Activated effector memory CD4-positive, alpha-beta T cell treated with anti-CD3 and anti-CD28 coated beads, Interleukin-2, amount 50 U/mL, for 16 hours (primary cell): ENCODE data around the gene TBC1D24.
A peak's percentile ranks its signal among the peaks of the same experiment; 100 is the strongest.
"Not testable (repeated sequence)": the region's sequence is repeated elsewhere in the genome, so short reads cannot be mapped to it uniquely, and the experiment has no call there.

Experiments
- DNase-seq: peaks from one replicate; pipeline ENCODE4 v3.0.0-alpha.2; 2020

The TBC1D24 gene

DNA sequence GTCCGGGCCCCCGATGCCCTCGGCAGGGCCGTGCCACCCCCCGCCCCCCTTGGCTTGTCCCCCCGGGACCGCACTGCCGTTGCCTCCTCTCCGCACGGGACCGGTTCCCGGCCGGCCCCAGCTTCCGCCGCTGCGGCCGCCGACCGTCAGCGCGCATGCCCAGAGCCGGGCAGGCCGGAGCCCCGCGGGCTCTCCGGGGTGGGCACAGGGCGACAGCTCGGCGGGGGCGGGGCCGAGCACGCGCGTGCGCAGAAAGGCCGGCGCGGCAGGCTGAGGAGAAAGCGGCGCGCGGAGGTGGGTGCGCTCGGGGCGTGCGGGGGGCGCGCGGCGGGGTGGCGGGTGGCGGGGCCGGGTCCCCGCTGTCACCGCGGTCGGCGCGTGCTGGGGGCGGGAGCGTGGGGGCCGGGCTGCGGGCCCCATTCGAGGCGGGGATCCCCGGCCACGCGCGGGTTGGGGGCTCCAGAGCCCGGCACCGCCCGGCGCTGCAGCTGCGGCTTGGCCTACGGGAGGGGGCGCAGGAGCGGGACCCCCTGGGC lies at the start of gene TBC1D24:
Gene TBC1D24 (plus strand): TSS at position 251 of the 536 bp plus-strand sequence. CDS start 21,022 bp downstream, outside the sequence.
- peak; percentile 93 for DNase-seq

DNA sequence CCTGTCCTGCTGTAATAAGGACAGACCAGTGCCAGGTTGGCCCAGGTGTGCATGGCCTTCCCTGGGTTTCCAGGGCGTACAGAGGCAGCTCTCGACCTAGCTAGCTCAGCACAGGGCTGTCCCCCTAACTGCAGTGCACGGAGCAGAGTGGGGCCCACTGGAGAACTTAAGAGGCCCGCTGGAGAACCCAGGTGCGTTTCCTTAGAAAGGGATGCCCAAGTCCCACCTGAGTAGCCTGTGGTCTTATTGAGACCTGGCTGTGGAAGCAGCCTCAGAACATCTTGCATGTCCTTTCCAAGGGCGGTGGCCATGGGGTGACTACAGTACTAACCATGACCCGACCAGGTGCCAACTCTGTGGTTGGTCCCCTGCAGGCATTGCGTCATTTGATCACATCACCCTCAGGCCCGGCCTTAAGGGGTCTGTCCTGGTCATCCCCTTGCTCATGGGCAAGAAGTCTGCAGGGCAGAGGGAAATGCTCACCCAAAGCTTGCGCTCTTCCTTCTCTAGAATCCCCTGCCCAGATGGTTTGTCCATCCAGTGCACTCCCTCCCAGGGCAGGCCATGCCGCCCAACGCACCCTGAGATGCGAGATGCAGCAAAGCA lies 49.0 kb upstream of the TBC1D24 start:
- no peak for DNase-seq

DNA sequence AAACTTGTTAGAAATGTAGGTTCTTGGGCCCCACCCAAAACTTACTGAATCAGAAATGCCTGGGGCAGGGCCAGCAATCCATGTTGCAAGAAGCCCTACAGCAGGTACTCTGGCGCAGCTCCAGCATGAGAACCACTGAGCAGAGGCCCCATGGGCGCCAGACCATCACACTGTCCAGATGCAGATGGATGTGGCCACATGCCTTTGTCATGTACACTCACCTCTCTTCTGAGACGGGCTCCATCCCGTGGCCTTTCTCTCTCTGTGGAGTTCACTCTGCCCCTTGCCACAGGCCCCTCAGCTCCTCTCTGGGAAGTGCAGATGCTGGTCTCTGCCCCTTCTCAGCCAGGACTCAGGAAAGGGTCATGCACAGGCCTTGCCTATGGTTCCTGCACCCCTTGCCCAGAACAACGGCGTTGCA lies 48.0 kb upstream of the TBC1D24 start:
- no peak for DNase-seq

DNA sequence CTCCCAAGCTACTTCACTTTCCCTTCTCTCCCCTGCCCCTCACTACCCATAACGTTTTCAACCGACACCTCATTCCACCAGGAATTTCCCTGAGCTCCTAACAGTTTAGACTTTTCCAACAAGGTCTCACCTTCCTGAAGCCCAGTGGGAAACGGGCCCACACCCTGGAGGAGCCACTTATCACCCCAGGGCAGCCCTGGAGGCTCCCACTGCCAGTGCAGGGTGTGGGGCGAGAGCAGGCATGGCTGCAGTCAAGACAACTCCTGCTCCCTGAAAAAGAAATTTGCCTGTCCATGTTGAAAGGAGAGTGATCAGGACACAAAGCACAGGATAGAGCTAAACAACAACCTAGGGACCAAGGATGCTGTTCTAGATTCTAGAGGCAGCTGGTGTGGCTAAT lies 47.4 kb upstream of the TBC1D24 start:
- no peak for DNase-seq

DNA sequence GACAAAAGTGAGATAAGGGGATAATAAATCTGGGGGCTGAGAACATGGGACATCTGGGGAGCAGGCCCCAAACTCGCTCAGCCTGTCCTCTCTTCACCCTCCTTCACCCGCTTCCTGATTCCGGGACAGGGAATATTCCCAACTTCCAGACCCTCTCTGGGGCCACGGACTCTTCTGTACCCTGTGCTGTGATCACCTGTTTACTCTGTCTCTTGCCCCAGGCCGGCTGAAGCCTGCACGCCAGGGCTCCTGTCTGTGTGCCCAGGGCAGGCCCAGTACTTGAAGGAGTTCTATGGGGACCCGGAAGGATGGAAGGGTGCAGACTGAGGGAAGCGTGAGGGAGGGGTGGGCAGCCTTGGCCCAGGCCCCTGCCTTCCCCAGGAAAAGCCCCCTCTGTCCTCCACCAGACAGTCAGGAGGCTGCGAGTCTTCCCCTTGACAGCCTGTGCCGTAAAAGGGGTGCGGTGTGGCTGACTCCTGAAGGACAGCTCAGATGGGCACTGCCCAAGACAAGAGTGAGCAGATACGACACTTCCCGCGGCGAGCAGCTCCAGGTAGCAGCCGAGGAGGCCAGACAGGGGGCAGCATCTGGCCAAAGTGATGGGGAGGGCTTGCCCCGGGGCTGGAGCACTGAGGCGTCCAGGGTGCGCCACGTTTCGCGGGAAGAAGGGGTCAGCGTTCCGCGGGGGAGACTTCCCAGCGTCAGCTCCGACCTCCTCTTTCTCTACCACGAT lies 46.7 kb upstream of the TBC1D24 start:
- peak; percentile 69 for DNase-seq

DNA sequence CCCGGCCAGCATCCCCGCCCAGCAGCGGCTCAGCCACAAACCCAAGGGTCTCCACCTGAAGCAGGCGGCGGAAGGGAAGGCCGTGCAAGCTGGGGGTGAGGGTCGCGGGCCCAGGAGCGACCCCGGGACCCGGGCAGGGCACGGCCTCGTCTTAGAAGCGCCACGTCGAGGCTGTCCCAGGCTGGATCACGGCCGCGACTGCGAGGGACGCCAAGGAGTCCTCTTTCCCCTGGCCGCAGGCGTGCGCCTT lies 46.2 kb upstream of the TBC1D24 start:
- no peak for DNase-seq

DNA sequence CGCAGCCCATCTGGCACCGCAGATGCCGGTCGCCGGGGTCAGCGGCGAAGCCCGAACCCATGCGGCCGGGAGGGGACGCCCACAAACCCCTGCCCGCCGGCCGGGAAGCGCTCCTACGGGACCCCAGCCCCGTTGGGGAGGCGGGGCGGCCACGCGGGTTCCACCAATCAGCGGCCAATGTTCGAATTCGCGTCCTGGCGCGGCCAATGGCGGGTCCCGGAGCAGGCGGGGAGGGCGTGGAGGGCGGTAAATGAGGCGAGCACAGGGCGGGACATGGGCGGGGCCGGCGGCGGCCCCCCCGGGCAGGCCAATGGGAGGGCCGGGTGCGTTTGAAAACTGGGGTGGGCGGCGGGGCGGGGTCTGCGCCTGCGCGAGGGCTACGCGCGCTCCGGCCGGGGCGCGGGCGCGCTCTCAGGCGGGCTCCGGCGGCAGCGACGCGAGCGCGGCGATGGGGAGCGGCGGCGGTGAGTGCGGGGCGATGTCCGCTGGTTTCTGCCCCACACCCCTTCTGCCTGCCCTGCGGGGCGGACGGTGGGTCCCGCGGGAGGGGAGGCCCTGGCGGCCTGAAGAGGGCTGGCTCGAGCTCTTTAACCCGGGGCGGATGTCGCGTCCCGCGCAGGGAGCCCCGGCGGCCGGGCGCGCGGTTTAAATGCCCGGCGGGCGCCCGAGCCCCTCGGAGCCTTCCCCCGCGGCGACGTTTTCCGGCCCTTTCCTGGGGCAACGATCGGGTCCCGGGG lies 45.7 kb upstream of the TBC1D24 start, which contains the start of gene CCNF:
Gene CCNF (plus strand): TSS at position 414 of the 737 bp plus-strand sequence. CDS start 35 bp downstream, at position 449.
- DNase-seq = peak; percentile 99

DNA sequence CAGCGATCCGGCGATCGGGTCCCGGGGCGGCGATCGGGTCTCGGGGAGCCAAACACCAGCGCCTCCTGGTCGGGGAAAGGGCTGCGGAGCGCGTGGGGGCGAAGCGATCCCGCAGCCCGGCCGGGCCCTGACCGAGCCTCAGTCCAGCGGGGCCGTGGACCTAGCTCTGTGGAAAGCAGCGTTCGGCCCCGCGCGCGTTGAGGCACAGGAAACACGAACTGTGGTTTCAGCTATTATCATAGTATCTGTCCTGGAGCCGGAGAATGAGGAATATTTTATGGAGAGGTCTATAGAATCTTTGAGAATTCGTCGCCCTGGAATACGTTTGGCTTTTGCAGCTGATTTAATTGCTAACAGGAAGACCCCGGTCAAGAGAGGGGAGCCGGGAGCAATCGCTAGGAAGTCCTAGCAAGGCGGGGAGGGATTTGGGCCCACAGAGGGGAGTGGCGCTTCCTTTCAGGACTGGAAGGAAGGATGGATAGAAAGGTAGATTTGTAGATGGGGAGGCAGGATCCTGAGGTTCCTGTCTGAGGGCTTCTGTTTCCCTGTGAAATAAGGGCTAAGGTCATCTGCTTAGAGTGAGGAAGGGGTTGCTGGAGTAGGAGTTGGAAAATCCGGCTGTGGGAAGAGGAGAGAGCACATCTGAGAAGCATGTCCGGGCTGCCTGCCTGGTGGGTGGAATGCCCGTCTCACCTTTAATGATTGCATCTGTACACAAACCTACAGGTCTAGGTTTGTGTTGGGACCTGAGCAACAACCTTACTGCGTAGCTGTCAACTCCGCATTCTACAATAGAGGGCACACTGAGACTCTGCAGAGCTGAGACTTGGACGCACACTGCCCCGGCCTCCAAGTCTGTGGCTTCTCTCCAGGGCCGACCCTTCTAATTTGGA lies 44.9 kb upstream of the TBC1D24 start:
- DNase-seq = no peak

DNA sequence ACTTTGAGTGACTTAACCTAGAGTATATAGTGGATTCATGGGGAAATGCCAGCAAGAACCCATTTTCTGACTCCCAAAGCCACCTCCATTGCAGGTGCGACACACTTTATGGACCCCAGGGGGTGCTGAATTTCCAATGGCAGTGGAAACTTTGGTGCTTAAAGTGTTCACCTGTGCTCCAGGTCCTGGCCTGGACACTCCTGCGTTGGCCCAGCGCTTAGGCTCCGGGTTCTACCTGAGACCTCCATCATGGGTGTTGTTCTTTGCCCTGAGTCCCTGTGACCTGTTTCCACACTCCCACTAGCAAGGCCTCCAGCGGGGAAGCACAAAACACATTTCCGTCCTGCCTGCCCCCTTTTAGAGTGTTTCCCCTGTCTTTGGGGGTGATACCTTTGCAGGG lies 42.6 kb upstream of the TBC1D24 start:
- no peak for DNase-seq

DNA sequence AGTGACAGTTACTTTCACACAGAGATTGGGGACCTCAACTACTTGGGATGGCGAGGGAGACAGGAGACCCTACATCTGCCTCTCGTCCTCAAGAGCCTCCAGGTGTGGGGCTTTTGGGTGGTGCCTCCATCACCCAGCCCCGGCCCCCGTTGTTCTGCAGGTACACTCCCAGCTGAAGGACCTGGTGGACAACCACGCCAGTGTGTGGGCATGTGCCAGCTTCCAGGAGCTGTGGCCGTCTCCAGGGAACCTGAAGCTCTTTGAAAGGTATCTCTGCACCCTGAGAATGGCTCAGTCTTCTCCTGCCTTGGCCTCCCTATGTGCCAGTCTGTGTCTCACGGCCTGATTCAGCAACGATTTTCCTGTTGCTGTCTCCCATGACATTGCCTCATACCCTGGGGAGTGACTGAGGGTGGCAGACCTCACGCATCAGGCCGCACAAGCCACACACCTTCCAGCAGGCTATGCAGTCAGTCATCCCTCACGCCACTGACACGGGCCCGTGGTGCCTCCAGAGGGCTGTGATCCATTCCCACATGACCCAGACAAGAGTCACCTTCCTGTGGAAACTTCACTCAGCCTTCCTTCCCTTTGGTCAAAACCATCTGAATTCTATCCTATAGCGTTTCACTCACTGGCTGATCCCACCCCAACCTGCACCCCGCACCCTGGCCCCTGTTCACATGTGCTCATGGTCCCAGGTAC lies 42.0 kb upstream of the TBC1D24 start:
- no peak for DNase-seq

DNA sequence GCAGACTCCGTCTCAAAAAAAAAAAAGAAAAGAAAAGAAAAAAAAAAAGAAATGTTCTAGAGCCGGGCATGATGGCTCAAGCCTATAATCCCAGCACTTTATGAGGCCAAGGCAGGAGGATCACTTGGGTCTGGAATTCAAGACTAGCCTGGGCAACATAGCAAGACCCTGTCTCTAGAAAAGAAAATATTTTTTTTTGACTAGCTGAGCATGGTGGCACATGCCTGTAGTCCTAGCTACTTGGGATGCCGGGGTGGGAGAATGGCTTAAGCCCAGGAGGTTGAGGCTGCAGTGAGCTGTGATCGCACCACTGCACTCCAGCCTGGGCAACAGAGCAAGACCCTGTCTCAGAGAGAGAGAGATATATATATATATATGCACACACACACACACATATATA lies 39.7 kb upstream of the TBC1D24 start:
- not testable (repeated sequence) for DNase-seq

DNA sequence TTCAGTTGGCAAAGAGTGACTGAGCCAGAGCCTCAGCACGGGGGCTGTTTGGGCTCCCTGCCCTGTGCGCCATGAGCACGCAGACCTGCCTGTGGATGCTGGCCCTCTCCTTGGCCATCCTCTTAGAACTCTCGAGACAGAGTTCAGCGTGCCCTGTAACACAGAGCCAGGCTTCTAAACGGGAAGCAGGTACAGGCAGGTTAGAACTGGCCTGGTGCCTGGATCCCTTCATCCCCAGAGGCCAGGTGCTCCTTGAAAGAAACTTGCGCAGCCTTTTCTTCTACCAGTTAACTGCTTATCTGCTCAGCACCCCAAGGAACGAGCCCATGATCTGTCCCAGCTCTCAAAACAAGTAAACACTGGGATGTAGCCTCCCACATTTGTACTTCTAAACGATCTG lies 38.8 kb upstream of the TBC1D24 start:
- DNase-seq = no peak

DNA sequence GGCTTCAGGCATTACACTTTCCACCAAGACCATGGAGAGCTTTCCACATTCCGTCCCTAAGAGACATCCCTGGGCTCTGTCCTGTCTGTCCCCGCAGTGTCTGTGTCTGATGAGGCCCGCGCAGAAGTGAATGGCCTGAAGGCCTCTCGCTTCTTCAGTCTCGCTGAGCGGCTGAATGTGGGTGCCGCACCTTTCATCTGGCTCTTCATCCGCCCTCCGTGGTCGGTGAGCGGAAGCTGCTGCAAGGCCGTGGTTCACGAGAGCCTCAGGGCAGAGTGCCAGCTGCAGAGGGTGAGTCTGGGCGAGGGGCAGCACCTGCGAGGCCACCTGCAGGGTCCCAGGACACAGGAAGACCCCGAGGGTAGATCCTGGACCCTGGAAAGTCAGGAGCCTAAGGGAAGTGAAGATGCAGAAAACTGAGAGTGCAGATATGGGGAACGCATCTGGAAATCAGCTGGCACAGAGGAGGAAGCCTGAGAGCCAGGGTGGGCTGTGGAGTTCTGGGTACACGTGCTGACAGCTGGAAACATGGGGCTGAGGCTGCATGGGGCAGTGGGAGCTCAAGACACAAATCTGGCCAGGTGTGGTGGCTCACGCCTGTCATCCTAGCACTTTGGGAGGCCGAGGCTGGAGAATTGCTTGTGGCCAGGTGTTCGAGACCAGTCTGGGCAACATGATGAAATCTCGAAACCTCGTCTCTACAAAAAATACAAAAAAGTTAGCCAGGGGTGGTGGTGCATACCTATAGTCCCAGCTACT lies 37.7 kb upstream of the TBC1D24 start:
- DNase-seq = no peak

DNA sequence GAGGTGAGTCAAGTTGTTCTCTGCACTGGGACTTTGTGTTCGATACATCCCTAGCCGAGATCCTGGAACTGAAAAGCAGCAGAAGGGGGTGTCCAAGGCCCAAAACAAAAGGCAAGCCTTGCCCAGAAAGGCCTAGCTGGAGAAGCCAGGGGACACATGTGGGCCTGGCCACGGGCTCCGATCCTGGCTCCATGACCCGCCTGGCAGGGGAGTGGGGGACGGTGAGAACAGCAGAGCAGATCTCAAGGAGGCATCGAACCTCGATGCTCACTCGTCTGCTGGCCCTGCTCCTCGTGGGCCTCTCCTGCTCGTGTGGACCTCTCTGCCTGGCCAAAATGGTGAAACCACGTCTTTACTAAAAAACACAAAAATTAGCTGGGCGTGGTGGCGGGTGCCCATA lies 36.8 kb upstream of the TBC1D24 start:
- DNase-seq = no peak

DNA sequence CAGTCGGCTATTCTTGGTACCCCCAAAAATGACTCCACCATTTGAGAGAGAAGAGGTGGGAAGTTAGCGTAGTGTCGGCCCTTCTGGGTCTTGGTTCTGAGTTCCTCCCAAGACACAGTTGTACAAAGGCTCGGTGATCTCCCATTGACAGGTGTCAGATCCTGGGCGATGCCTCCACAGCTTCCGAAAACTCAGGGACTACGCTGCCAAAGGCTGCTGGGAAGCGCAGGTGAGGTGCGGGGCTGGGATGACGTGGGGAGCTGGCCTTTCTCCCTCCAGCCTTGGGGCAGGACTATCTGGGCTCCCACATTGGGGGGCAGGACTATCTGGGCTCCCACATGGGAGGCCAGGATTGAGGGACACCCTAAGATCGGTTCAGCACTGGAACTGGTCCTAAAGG lies 35.3 kb upstream of the TBC1D24 start:
- DNase-seq = no peak

DNA sequence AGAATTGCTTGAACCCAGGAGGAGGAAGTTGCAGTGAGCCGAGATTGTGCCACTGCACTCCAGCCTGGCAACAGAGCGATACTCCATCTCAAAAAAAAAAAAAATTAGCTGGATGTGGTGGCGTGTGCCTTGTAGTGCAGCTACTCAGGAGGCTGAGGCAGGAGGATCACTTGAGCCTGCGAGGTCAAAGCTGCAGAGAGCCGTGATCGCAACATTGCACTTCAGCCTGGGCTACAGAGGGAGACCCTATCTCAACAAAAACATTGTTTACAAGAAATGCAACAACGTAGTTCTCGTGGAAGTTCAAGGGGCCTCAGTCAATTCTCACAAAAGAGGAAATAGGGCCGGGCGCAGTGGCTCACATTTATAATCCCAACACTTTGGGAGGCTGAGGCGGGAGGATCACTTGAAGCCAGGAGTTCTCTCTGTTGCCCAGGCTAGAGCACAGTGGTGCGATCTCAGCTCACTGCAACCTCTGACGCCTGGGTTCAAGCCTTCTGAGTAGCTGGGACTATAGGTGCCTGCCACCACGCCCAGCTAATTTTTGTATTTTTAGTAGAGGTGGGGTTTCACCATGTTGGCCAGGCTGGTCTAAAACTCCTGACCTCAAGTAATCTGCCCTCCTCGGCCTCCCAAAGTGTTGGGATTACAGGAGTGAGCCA lies 33.7 kb upstream of the TBC1D24 start:
- DNase-seq = not testable (repeated sequence)

DNA sequence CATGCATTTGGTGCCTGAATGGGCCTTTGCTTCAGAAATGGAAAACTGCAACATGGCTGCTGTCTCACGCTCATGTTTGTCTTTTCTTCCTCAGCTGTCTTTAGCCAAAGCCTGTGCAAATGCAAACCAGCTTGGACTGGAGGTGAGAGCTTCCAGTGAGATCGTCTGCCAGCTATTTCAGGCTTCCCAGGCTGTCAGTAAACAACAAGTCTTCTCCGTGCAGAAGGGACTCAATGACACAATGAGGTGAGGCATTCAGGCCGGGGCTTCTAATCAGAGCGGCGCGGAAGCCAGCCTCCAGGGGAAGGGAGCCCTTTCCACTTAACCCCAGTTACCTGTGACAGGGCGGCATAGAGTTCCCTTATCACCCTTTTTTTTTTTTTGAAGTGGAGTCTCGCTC lies 31.4 kb upstream of the TBC1D24 start:
- no peak for DNase-seq

DNA sequence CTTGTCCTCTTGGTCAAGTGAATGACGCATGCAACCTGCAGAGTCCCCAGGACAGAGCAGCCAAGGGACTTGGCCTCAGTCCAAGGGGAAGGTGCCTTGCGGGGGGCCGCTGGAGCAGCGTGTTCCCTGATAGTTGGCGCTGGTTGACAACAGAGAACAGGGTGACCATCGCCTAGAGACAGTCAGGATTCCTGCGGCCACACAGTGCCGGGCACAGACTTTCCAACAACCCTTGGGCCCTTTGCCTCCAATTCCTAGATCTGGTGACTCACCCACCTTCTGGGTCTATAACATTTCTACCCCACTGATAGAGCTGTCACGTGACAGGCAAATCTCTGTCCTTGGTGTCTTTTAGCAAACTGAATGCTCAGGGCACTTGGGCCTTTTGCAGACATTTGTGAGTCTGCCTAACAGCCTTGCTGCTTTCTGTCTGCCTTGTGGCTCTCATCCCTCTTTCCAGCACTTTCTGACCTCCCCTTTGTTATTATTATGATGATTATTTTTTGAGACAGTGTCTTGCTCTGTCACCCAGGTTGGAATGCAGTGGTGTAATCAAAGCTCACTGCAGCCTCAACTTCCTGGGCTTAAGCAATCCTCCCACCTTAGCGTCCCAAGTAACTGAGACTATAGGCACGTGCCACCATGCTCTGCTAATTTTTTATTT lies 26.9 kb upstream of the TBC1D24 start:
- DNase-seq = no peak

DNA sequence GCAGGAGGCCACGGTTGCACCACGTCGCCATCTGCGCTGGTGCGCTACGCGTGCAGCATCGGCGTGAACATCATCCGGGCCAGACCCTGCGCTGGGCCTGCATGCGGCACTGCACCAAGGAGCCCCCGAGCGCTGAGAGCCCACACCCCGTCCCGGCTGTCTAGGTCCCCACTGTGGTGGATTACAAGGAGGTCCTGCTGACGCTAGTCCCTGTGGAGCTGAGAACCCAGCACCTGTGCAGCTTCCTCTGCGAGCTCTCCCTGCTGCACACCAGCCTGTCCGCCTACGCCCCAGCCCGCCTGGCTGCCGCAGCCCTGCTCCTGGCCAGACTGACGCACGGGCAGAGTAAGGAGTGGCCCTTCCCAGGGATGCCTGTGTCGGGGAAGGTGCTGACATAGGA lies 25.8 kb upstream of the TBC1D24 start:
- no peak for DNase-seq

DNA sequence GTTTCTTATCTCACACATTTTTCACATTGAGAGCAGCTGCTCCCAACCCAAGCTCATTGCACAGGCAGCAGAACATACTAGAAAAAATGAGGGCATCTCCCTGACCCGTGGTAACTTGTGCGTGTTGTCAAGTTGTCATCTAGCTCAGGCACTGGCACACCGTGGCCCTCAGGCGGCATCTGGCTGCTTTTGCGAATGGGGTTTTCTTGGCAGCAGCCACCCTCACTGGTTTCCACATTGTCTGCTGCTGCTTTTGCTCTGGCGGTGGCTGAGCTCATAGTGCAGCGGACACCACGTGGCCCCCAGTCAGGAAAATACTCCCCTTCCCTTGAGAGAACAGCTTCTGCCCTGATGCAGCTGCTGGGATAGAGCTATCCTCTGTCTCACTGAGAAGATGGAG lies 24.4 kb upstream of the TBC1D24 start:
- DNase-seq = no peak
